Breast epithelium (tissue), 4 donors: ENCODE measurements around the gene TAS2R41. TPM values are rescaled to one million over a fixed set of nuclear protein-coding genes. Genes with fewer than 3 reads are reported as not detected.
"Not testable (repeated sequence)": the region's sequence is repeated elsewhere in the genome, so short reads cannot be mapped to it uniquely, and the experiment has no call there.

Source experiments
- DNase-seq, 2 donors: peaks; one replicate each; pipeline ENCODE4 v3.0.0-alpha.2; 2019; ENCODE audit warnings: low spot score in 2 of 2
- H3K27ac ChIP-seq, 2 donors: fragments of 200-600 bp; sonication (generic) in 1 of 2; one replicate each; pipeline ENCODE4 v1.5.1; 2016 to 2019; ENCODE audit warnings: mild to moderate bottlenecking in 1 of 2
- H3K27me3 ChIP-seq, 2 donors: fragments of 200-600 bp; sonication (generic) in 1 of 2; one replicate each; pipeline versions ENCODE4 v1.5.1 to v1.6.0; 2017 to 2019; ENCODE audit warnings: control low read depth in 1 of 2, mild to moderate bottlenecking in 1 of 2
- H3K36me3 ChIP-seq: fragments of 200-600 bp; one replicate; pipeline ENCODE4 v1.5.1; 2019
- H3K4me1 ChIP-seq, 2 donors: fragments of 200-600 bp; sonication (generic); one replicate each; pipeline ENCODE4 v1.5.1; 2016 to 2019; ENCODE audit warnings: control low read depth in 1 of 2
- H3K4me3 ChIP-seq, 3 donors: fragments of 200-600 bp; sonication (generic); 1 replicate in 2 of 3; 2 replicates in 1 of 3; pipeline ENCODE4 v1.5.1; 2016 to 2019; ENCODE audit warnings: mild to moderate bottlenecking in 3 of 3, moderate library complexity in 2 of 3
- H3K9me3 ChIP-seq, 2 donors: fragments of 200-600 bp; sonication (generic) in 1 of 2; one replicate each; pipeline ENCODE4 v1.5.1; 2016 to 2019; ENCODE audit warnings: control low read depth in 1 of 2
- CTCF ChIP-seq, 3 donors: fragments of 450-650 bp; IDR thresholded peaks; one replicate each; pipeline ENCODE4 v1.5.1; 2016 to 2017; ENCODE audit warnings: antibody characterized with exemption in 3 of 3, mild to moderate bottlenecking in 3 of 3, moderate library complexity in 3 of 3
- POLR2A ChIP-seq: fragments of 450-650 bp; IDR thresholded peaks from one replicate; pipeline ENCODE4 v1.6.1; 2016; ENCODE audit warnings: antibody characterized with exemption, mild to moderate bottlenecking, moderate library complexity
- POLR2AphosphoS5 ChIP-seq, 3 donors: sonication (generic); formaldehyde crosslinking; IDR thresholded peaks; one replicate each; pipeline ENCODE4 v1.6.1; 2017; ENCODE audit warnings: antibody characterized with exemption in 3 of 3
- intact Hi-C: fragments of 100-400 bp; cut with DNase I; formaldehyde crosslinking; loops from one replicate; pipeline ENCODE4 v1.15.1; 2023; ENCODE audit warnings: low total_unique reads
- total RNA-seq, 3 donors: library from RNA; depleted of rRNA; stranded (reverse); fragments of >200 nt; gene quantifications; one replicate each; pipeline ENCODE4 v1.1.0, GENCODE V29; 2016

TAS2R41 gene
- total RNA-seq, 3 donors from 2014 or later: 0.66 to 1.3 TPM; not detected in 1

GRCh38 chr7:143519411-143520131 is 41.9 kb downstream of the TAS2R41 start:
- no peak for DNase-seq
- no peaks in the 10 kb centered on the region for H3K36me3 ChIP-seq
- H3K27ac ChIP-seq: peak overlapping the region in 1 of 2 donors; percentile 19
- TF ChIP-seq POLR2AphosphoS5 (IDR thresholded peaks at IDR 0.05) (no peak), CTCF (IDR thresholded peaks at IDR 0.05) (no peak), POLR2A (no peak)
- H3K9me3 ChIP-seq: no peaks in the 10 kb centered on the region
- no peaks in the 10 kb centered on the region for H3K4me1 ChIP-seq
- H3K4me3 ChIP-seq: no peak overlapping the region
- no peaks in the 10 kb centered on the region for H3K27me3 ChIP-seq
- intact Hi-C loops: no loop called here

- H3K36me3 ChIP-seq, H3K27ac ChIP-seq, DNase-seq, intact Hi-C loops, H3K27me3 ChIP-seq, H3K9me3 ChIP-seq, H3K4me3 ChIP-seq, H3K4me1 ChIP-seq: not testable (repeated sequence)
Observed at GRCh38 chr7:143522309-143522916, 44.7 kb downstream of the TAS2R41 start.

Other genes with a start within 250 kb of the TAS2R41 start
- 100 to 1,000 TPM; 196 to 242 (median 199) TPM for gene GSTK1, start 214.4 kb upstream of the TAS2R41 start, total RNA-seq
- 10 to 100 TPM in 2 of 3 donors, 1 to 10 TPM in 1; 1.4 to 27.4 (median 14.4) TPM for gene TMEM139, start 192.9 kb upstream of the TAS2R41 start, total RNA-seq
- 10 to 100 TPM; 11.7 to 24.9 (median 22.8) TPM for gene CASP2, start 189.5 kb upstream of the TAS2R41 start, total RNA-seq
- under 1 TPM in 1 of 3 donors, not detected in 2; 0.29 TPM for gene CLCN1, start 161.8 kb upstream of the TAS2R41 start, total RNA-seq
- 1 to 10 TPM in 1 of 3 donors, under 1 TPM in 2; 0.48 to 2.3 (median 0.73) TPM for gene FAM131B, start 115.2 kb upstream of the TAS2R41 start, total RNA-seq
- 10 to 100 TPM; 60.2 to 61.0 (median 60.4) TPM for gene ZYX, start 96.5 kb upstream of the TAS2R41 start, total RNA-seq
- 10 to 100 TPM in 2 of 3 donors, not detected in 1; 11.8 to 15.4 TPM for gene EPHA1, start 69.0 kb upstream of the TAS2R41 start, total RNA-seq
- 1 to 10 TPM in 1 of 3 donors, not detected in 2; 1.6 TPM for gene TAS2R60, start 34.4 kb upstream of the TAS2R41 start, total RNA-seq
- gene CTAGE15, start 93.9 kb downstream of the TAS2R41 start, total RNA-seq: 1 to 10 TPM in 1 of 3 donors, not detected in 2; 9.7 TPM
- 10 to 100 TPM in 1 of 3 donors, 1 to 10 TPM in 2; 2.2 to 14.0 (median 4.6) TPM for gene TCAF2, start 143.1 kb downstream of the TAS2R41 start, total RNA-seq